HG02852 (cell line): ENCODE measurements around the gene FAF2.
"Not testable (repeated sequence)": the region's sequence is repeated elsewhere in the genome, so short reads cannot be mapped to it uniquely, and the experiment has no call there.

Experiments used
- ATAC-seq: cut with Tn5 transposase; IDR thresholded peaks from one replicate; pipeline ENCODE4 v1.9.1; 2021; ENCODE audit warnings: mild to moderate bottlenecking, moderate library complexity; ENCODE audit not compliant: unreplicated experiment

The FAF2 gene

GRCh38 chr5:176416965-176417364 lies 31.2 kb upstream of the FAF2 start:
- ATAC-seq: no peak

DNA sequence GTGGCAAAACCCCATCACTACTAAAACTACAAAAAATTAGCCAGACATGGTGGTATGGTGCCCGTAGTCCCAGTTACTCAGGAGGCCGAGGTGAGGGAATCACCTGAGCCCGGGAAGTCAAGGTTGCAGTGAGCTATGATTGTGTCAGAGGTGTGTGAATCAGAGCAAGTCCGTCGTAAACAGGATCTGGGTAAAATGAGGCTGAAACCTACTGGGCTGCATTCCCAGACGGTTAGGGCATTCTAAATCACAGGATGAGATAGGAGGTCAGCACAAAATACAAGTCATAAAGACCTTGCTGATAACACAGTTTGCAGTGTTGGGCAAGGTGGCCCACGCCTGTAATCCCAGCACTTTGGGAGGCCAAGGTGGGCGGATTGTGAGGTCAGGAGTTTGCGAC lies 29.9 kb upstream of the FAF2 start:
- no peak for ATAC-seq

DNA sequence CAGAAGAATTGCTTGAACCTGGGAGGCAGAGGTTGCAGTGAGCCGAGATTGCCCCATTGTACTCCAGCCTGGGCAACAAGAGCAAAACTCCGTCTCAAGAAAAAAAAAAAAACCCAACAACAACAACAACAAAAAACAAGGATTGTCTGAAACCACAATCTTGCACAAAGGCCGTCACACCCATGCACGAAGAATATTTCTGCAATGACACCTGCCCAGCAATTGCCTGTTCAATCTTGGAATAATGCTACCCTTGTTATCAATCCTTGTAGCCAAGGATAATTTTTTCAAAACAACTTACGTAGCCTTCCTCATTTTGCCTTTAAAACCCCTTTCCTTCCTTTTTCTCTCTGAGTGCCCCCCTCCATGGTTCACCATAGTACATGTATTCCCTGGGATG lies 28.1 kb upstream of the FAF2 start:
- ATAC-seq: no peak

GRCh38 chr5:176420972-176421544 lies 27.1 kb upstream of the FAF2 start:
- no peak for ATAC-seq

DNA sequence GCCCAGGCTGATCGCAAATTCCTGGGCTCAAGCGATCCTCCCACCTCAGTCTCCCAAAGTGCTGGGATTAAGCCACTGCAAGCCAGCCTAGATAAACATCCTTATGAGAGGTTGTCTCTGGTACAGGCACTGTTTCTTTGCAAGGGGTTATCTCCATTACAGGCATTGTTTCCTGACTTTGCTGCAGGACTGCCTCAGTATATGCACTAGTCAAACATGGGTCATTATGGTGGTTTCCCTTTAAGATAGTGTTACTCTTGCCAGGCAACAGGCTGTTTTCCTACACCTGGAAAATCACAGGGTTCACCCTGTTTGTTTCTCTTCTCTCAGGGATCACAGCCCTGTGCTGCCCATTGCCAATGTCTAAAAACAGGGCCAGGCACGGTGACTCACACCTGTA lies 24.0 kb upstream of the FAF2 start:
- no peak for ATAC-seq

DNA sequence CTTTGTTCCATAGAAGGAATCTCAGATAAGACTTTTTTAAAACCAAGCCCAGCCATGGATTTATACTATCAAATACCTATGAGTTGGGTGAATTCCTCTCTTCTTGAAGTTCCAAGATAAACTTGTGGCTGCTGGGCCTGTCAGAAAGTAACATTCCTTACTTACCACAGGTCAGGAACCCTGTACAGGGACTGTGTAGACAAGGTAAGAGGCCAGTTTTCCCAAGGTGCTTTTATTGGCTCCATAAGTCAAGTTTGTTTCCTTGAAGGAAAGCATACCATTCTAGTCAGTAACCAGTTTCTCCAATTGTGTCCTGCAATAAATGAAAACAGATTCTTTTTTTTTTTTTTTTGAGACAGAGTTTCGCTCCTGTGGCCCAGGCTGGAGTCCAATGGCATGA lies 23.0 kb upstream of the FAF2 start:
- ATAC-seq: no peak

GRCh38 chr5:176425791-176426190 lies 22.4 kb upstream of the FAF2 start:
- no peak for ATAC-seq

- no peak for ATAC-seq
Observed at GRCh38 chr5:176426876-176427275, 21.3 kb upstream of the FAF2 start.

DNA sequence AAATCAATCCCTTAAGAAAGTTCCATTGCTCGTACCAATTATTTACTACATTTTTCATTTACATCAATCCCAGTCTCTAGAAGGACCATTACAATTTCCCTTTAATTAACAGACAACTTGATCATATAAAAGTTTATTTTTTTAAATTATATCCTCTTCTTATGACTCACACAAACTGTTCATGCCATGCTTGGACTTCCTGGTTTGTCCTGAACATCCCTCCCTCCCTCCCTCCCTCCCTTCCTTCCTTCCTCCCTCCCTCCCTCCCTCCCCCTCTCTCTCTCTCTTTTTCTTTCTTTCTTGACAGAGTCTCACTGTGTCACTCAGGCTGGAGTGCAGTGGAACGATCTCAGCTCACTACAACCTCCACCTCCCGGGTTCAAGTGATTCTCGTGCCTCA lies 20.2 kb upstream of the FAF2 start:
- no peak for ATAC-seq

GRCh38 chr5:176429972-176430371 lies 18.2 kb upstream of the FAF2 start:
- no peak for ATAC-seq

GRCh38 chr5:176432707-176433106 lies 15.5 kb upstream of the FAF2 start:
- ATAC-seq: no peak

- ATAC-seq: no peak
Observed at GRCh38 chr5:176436656-176437055, 11.5 kb upstream of the FAF2 start.

GRCh38 chr5:176438959-176439757 lies 9.0 kb upstream of the FAF2 start:
- ATAC-seq: no peak

- ATAC-seq: no peak
Observed at GRCh38 chr5:176440927-176441706, 7.1 kb upstream of the FAF2 start.

DNA sequence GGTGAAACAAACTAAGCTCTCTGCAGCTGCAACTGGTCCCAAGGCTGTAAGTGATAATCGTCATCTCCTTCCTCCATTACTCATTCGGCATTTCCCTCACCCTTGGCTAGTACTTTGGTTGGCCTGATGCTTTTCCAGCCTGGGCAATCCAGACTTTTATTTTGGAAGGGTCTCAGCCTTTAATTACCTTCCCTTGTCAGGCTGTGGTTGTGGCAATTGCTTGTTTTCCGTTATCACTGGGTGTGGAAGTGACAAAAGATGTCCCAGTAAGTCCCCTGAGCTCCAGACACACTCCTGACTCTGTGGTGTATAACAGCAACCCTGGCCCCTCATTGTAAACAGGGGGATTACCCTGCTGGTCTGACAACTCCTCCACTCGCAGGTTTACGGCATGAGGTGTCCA lies 6.3 kb upstream of the FAF2 start:
- ATAC-seq: no peak

DNA sequence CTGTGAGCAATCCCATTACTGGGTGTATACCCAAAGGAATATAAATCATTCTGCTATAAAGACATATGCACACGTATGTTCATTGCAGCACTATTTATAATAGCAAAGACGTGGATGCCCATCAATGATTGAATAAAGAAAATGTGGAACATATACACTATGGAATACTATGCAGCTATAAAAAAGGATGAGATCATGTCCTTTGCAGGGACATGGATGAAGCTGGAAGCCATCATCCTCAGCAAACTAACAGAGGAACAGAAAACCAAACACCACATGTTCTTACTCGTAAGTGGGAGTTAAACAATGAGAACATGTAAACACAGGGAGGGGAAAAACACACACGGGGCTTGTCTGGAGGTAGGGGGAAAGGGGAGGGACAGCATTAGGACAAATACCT lies 5.3 kb upstream of the FAF2 start:
- ATAC-seq: not testable (repeated sequence)

- no peak for ATAC-seq
Observed at GRCh38 chr5:176444742-176445141, 3.4 kb upstream of the FAF2 start.

DNA sequence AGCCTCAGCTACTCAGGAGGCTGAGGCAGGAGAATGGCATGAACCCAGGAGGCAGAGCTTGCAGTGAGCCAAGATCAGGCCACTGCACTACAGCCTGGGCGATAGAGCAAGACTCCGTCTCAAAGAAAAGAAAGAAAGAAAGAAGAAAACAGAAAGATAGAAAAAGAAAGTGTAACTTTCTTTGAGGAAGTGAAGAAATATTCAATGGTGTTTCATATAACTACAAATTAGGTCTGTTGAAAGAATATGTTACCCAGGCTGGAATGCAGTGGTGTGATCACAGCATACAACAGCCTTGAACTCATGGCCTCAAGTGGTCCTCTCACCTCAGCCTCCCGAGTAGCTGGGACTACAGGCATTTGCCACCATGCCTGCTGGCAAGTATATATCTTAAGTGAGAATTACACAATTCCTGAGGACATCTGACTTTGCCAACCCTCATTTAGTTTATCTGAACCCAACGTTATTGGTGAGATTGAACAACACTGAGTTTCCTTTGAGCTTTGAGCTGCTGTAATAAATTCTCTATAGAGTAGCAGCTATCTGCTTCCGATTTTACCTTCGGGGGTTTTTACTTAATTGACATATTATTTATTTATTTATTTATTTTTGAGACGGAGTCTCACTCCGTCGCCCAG lies 2.0 kb upstream of the FAF2 start:
- ATAC-seq: no peak

GRCh38 chr5:176446884-176447590 lies 1.1 kb upstream of the FAF2 start:
- ATAC-seq: no peak

GRCh38 chr5:176447591-176447977 lies 601 bp upstream of the FAF2 start:
- peak; percentile 25 for ATAC-seq

- no peak for ATAC-seq
Observed at GRCh38 chr5:176450077-176450476, 1.9 kb downstream of the FAF2 start.
